GM19043 (cell line): ENCODE results near the gene C3AR1.
"Not testable (repeated sequence)": the region's sequence is repeated elsewhere in the genome, so short reads cannot be mapped to it uniquely, and the experiment has no call there.

Experiments
- ATAC-seq: cut with Tn5 transposase; IDR thresholded peaks from one replicate; pipeline ENCODE4 v1.9.1; 2021; ENCODE audit warnings: low read depth; ENCODE audit not compliant: unreplicated experiment

The C3AR1 gene

GRCh38 chr12:8065991-8066594 lies at the start of gene C3AR1:
TSS of gene C3AR1 (minus strand) at chr12:8066359. CDS start at chr12:8060185, 6,174 bp downstream.
- ATAC-seq = peak; percentile 72

GRCh38 chr12:8113117-8113516 lies 47.0 kb upstream of the C3AR1 start:
- not testable (repeated sequence) for ATAC-seq

GRCh38 chr12:8108808-8109398 lies 42.7 kb upstream of the C3AR1 start:
- peak; percentile 66 for ATAC-seq

GRCh38 chr12:8099235-8099634 lies 33.1 kb upstream of the C3AR1 start:
- ATAC-seq = no peak

- no peak for ATAC-seq
These were observed 30.2 kb upstream of the C3AR1 start for GRCh38 chr12:8096281-8096915.

GRCh38 chr12:8093291-8093690 lies 27.1 kb upstream of the C3AR1 start:
- ATAC-seq = no peak

GRCh38 chr12:8089716-8090115 lies 23.6 kb upstream of the C3AR1 start:
- ATAC-seq = no peak

- ATAC-seq = not testable (repeated sequence)
These were observed 23.1 kb upstream of the C3AR1 start for GRCh38 chr12:8089277-8089676.

GRCh38 chr12:8088574-8088973 lies 22.4 kb upstream of the C3AR1 start:
- ATAC-seq = peak; percentile 72

GRCh38 chr12:8087666-8088065 lies 21.5 kb upstream of the C3AR1 start:
- no peak for ATAC-seq

GRCh38 chr12:8084351-8084750 lies 18.2 kb upstream of the C3AR1 start:
- ATAC-seq = not testable (repeated sequence)

- no peak for ATAC-seq
These were observed 16.6 kb upstream of the C3AR1 start for GRCh38 chr12:8082808-8083100.

GRCh38 chr12:8081251-8081920 lies 15.2 kb upstream of the C3AR1 start:
- peak; percentile 15 for ATAC-seq

- ATAC-seq = no peak
These were observed 14.0 kb upstream of the C3AR1 start for GRCh38 chr12:8080120-8080519.

GRCh38 chr12:8078916-8079315 lies 12.8 kb upstream of the C3AR1 start:
- no peak for ATAC-seq

GRCh38 chr12:8078398-8078797 lies 12.2 kb upstream of the C3AR1 start:
- ATAC-seq = no peak

- no peak for ATAC-seq
These were observed 11.0 kb upstream of the C3AR1 start for GRCh38 chr12:8077207-8077606.

- no peak for ATAC-seq
These were observed 10.2 kb upstream of the C3AR1 start for GRCh38 chr12:8076366-8076765.

- no peak for ATAC-seq
These were observed 9.8 kb upstream of the C3AR1 start for GRCh38 chr12:8075935-8076334.

GRCh38 chr12:8071820-8072219 lies 5.7 kb upstream of the C3AR1 start:
- not testable (repeated sequence) for ATAC-seq

- ATAC-seq = no peak
These were observed 3.4 kb upstream of the C3AR1 start for GRCh38 chr12:8069582-8069981.

- ATAC-seq = no peak
These were observed 2.0 kb downstream of the C3AR1 start for GRCh38 chr12:8064131-8064530.
